Pancreas (tissue), 10 donors: Measurements from ENCODE around the gene ZNF408. TPM values are rescaled to one million over a fixed set of nuclear protein-coding genes. Genes with fewer than 3 reads are reported as not detected.

Experiments
- ATAC-seq, 4 donors: fragments of 200-7000 bp; cut with Tn5 transposase; one replicate each; pipeline versions ENCODE4 v1.8.0 to v1.9.1; 2020; ENCODE audit warnings: mild to moderate bottlenecking in 4 of 4, moderate library complexity in 4 of 4
- DNase-seq, 6 donors: peaks; one replicate each; pipeline ENCODE4 v3.0.0-alpha.2; 2020
- FAIRE-seq: peaks from 2 replicates; lab custom pipeline; 2012; peaks lifted over from hg19 to GRCh38; lab: Jason Lieb, UNC
- H3K27ac ChIP-seq, 4 donors: fragments of 200-600 bp; sonication (generic); 1 replicate in 3 of 4; 2 replicates in 1 of 4; pipeline versions ENCODE4 v1.5.0 to v1.8.0; 2020
- H3K27me3 ChIP-seq, 4 donors: fragments of 200-600 bp; one replicate each; pipeline ENCODE4 v1.8.0; 2021
- H3K36me3 ChIP-seq, 3 donors: fragments of 200-600 bp; sonication (generic) in 1 of 3; one replicate each; pipeline versions ENCODE4 v1.5.0 to v1.8.0; 2020 to 2021
- H3K4me1 ChIP-seq, 3 donors: fragments of 200-600 bp; one replicate each; pipeline ENCODE4 v1.8.0; 2021
- H3K4me3 ChIP-seq, 4 donors: fragments of 200-600 bp; sonication (generic) in 2 of 4; one replicate each; pipeline versions ENCODE4 v1.5.0 to v1.8.0; 2020 to 2021
- H3K9me3 ChIP-seq, 4 donors: fragments of 200-600 bp; one replicate each; pipeline ENCODE4 v1.8.0; 2021
- CTCF ChIP-seq, 4 donors: fragments of 200-600 bp; sonication (generic) in 3 of 4; IDR thresholded peaks; one replicate each; pipeline versions ENCODE4 v1.5.0 to v1.8.0; 2021; ENCODE audit warnings: antibody characterized with exemption in 4 of 4
- WGBS, 2 donors: extraction: QIAGEN DNeasy Blood & Tissue Kit; methylation state at CpG; one replicate each; pipeline ENCODE4 v1.1.7; 2013; 5-methylcytosine and 5-hydroxymethylcytosine counted together
- intact Hi-C, 3 donors: fragments of 100-400 bp; cut with DNase I; formaldehyde crosslinking; loops; one replicate each; pipeline versions ENCODE4 v1.11.1 to v1.14.2; 2022
- polyA plus RNA-seq, 2 donors: library from polyadenylated mRNA; stranded (reverse); fragments of 200-250 nt; gene quantifications; one replicate each; pipeline ENCODE4 v1.2.3, GENCODE V29; 2013
- total RNA-seq, 6 donors: library from RNA; stranded (reverse); fragmentation: NEBNext Ultra II Directional in 4 of 6; extraction: Animal tissue kit (Norgen Biotek cat#: 25700) in 4 of 6; gene quantifications; one replicate each; pipeline versions ENCODE4 v1.2.1 to v1.2.4, GENCODE V29; 2021 to 2023
- donor health status: healthy with polysubstance abuse.
- donor health status: DM: no; HTN: no; CAD: no; lungs with moderate emphysema.
- donor health status: DM: no; HTN: no; CAD: no.
- donor health status: control.
- donor health status: control.
- donor health status: Bipolar disorder and iron deficiency.
- donor health status: DM: yes; HTN: yes; CAD: no.
- donor health status: DM: no; HTN: no; CAD: no.
- donor health status: DM: no; HTN: no; CAD: no.
- donor health status: DM: yes; HTN: yes; CAD: no.

The ZNF408 gene
- total and polyA plus RNA-seq, 8 donors: 2.8 to 7.8 (median 4.7) TPM

GRCh38 chr11:46680815-46681214 is 20.0 kb upstream of the ZNF408 start:
- Histone ChIP-seq H3K4me1 (peaks cover 3 to 7% (median 5%) of the 10 kb centered on the region in 3 donors), H3K36me3 (peaks cover 5 to 38% (median 28%) of the 10 kb centered on the region in 3 donors), H3K27me3 (no peaks in the 10 kb centered on the region), H3K27ac (no peak overlapping the region), H3K9me3 (no peaks in the 10 kb centered on the region), H3K4me3 (no peak overlapping the region)
- DNase-seq: peak in 1 of 6 donors; percentile 49
- no peak for FAIRE-seq
- WGBS, 2 donors: 93 to 95% methylated on average over 22 of the region's 22 CpGs
- ATAC-seq: no peak
- no peak for TF ChIP-seq CTCF (IDR thresholded peaks at IDR 0.05)
- intact Hi-C loops: loop anchor here in 1 of 3 donors (2.0 kb wide), 1 partner anchor 46 kb away; no protein-coding TSS in a partner anchor

- Histone ChIP-seq H3K27me3 (no peaks in the 10 kb centered on the region), H3K4me1 (peaks cover 0 to 5% (median 0%) of the 10 kb centered on the region in 3 donors), H3K4me3 (no peak overlapping the region), H3K9me3 (no peaks in the 10 kb centered on the region), H3K36me3 (peaks cover 5 to 38% (median 28%) of the 10 kb centered on the region in 3 donors), H3K27ac (no peak overlapping the region)
- WGBS, 2 donors: 96 to 97% methylated on average over 11 of the region's 11 CpGs
- DNase-seq (no peak), FAIRE-seq (no peak), ATAC-seq (no peak)
- TF ChIP-seq CTCF (IDR thresholded peaks at IDR 0.05): no peak
- intact Hi-C loops: loop anchor here in 1 of 3 donors (2.0 kb wide), 1 partner anchor 45 kb away; no protein-coding TSS in a partner anchor
These were observed 19.0 kb upstream of the ZNF408 start for GRCh38 chr11:46681814-46682213.

GRCh38 chr11:46682773-46683752 is 17.8 kb upstream of the ZNF408 start:
- DNase-seq (peak in 1 of 6 donors; percentile 12), ATAC-seq (no peak), FAIRE-seq (no peak)
- Histone ChIP-seq H3K4me1 (peaks cover 0 to 5% (median 0%) of the 10 kb centered on the region in 3 donors), H3K9me3 (no peaks in the 10 kb centered on the region), H3K27ac (no peak overlapping the region), H3K27me3 (no peaks in the 10 kb centered on the region), H3K4me3 (no peak overlapping the region), H3K36me3 (peaks cover 5 to 42% (median 28%) of the 10 kb centered on the region in 3 donors)
- no peak for TF ChIP-seq CTCF (IDR thresholded peaks at IDR 0.05)
- intact Hi-C loops: no loop called here
- WGBS, 2 donors: 90 to 92% methylated on average over 11 of the region's 11 CpGs

- ATAC-seq: no peak
- no peaks in the 10 kb centered on the region for H3K27me3 ChIP-seq
- no peak for DNase-seq
- FAIRE-seq: no peak
- H3K27ac ChIP-seq: no peak overlapping the region
- no peaks in the 10 kb centered on the region for H3K9me3 ChIP-seq
- intact Hi-C loops: no loop called here
- TF ChIP-seq CTCF (IDR thresholded peaks at IDR 0.05): no peak
- H3K4me3 ChIP-seq: no peak overlapping the region
- H3K4me1 ChIP-seq: peaks cover 0 to 2% (median 0%) of the 10 kb centered on the region in 3 donors
- 84 to 86% methylated on average over 3 of the region's 3 CpGs for WGBS, 2 donors
- peaks cover 5 to 29% (median 24%) of the 10 kb centered on the region in 3 donors for H3K36me3 ChIP-seq
These were observed 16.5 kb upstream of the ZNF408 start for GRCh38 chr11:46684367-46684766.
